Psoas muscle (tissue), 8 donors: ENCODE data around the gene CRACDL. TPM values are rescaled to one million over a fixed set of nuclear protein-coding genes. Genes with fewer than 3 reads are reported as not detected.

Experiments
- ATAC-seq, 4 donors: fragments of 200-7000 bp; cut with Tn5 transposase; one replicate each; pipeline ENCODE4 v1.9.1; 2020; ENCODE audit warnings: moderate library complexity in 3 of 4, mild to moderate bottlenecking in 2 of 4
- DNase-seq, 2 donors: peaks; one replicate each; pipeline ENCODE4 v3.0.0-alpha.2; 2020
- H3K27ac ChIP-seq: fragments of 200-600 bp; one replicate; pipeline ENCODE4 v1.8.0; 2022
- H3K27me3 ChIP-seq, 3 donors: fragments of 200-600 bp in 1 of 3; one replicate each; pipeline versions ENCODE4 v1.6.1 to v1.8.0; 2013 to 2022; ENCODE audit warnings: low read length in 2 of 3, mild to moderate bottlenecking in 2 of 3, moderate library complexity in 1 of 3; ENCODE audit not compliant: insufficient read depth in 3 of 3
- H3K36me3 ChIP-seq, 2 donors: fragments of 200-600 bp in 1 of 2; one replicate each; pipeline versions ENCODE4 v1.6.1 to v1.8.0; 2013 to 2022; ENCODE audit warnings: low read depth in 1 of 2, mild to moderate bottlenecking in 1 of 2, moderate library complexity in 1 of 2; ENCODE audit not compliant: insufficient read depth in 1 of 2
- H3K4me1 ChIP-seq: fragments of 200-600 bp; one replicate; pipeline ENCODE4 v1.8.0; 2022
- H3K4me3 ChIP-seq: fragments of 200-600 bp; one replicate; pipeline ENCODE4 v1.8.0; 2022; ENCODE audit warnings: mild to moderate bottlenecking
- H3K9me3 ChIP-seq: fragments of 200-600 bp; one replicate; pipeline ENCODE4 v1.8.0; 2022
- WGBS, 3 donors: extraction: QIAGEN DNeasy Blood & Tissue Kit; methylation state at CpG; one replicate each; pipeline versions ENCODE4 v1.1.6 to v1.1.7; 2013; 5-methylcytosine and 5-hydroxymethylcytosine counted together
- intact Hi-C, 2 donors: fragments of 100-400 bp; cut with DNase I; formaldehyde crosslinking; loops; one replicate each; pipeline versions ENCODE4 v1.11.0 to v1.14.2; 2022
- polyA plus RNA-seq, 3 donors: library from polyadenylated mRNA; stranded (reverse); fragments of 200-250 nt; gene quantifications; one replicate each; pipeline ENCODE4 v1.2.3, GENCODE V29; 2013
- total RNA-seq, 4 donors: library from RNA; stranded (reverse); fragmentation: NEBNext Ultra II Directional in 2 of 4; extraction: Animal tissue kit (Norgen Biotek cat#: 25700) in 2 of 4; gene quantifications; one replicate each; pipeline versions ENCODE4 v1.2.1 to v1.2.4, GENCODE V29; 2021 to 2023
- TF ChIP-seq, protein P1 (sequence below): fragments of 200-600 bp; IDR thresholded peaks from one replicate; pipeline ENCODE4 v1.8.0; 2022; ENCODE audit warnings: antibody characterized with exemption
- donor health status: healthy with polysubstance abuse.
- donor health status: DM: no; HTN: no; CAD: no; lungs with moderate emphysema.
- donor health status: Bipolar disorder and iron deficiency.
- donor health status: healthy.
- donor health status: DM: yes; HTN: yes; CAD: no.
- donor health status: DM: no; HTN: no; CAD: no.
- donor health status: DM: no; HTN: no; CAD: no.
- donor health status: DM: yes; HTN: yes; CAD: no.

Gene CRACDL
- total and polyA plus RNA-seq, 7 donors, result 0.97 to 3.1 (median 2.3) TPM

DNA sequence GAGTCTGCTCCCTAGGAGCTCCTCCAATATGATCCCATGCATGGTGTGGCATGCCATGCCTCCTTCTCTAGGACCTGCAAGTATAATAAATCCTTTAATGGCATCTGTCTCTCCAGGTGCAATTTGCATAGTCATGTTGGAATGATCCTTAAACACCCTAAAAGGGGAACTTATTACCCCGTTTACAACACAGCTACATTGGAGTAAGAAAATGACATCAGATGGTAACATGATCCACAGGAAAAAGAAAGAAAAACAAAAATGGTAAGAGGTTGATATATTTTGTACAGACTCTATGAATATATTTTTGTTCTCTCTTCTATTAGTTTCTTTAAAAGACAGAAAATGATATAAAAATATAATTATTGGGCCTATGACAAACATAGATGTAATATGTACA, 79.0 kb downstream of the CRACDL start:
- intact Hi-C loops, result no loop called here
- Histone ChIP-seq H3K9me3 (peaks cover 16% of the 10 kb centered on the region), H3K27me3 (peaks cover 0 to 7% (median 2%) of the 10 kb centered on the region in 3 donors), H3K27ac (no peak overlapping the region), H3K4me1 (no peaks in the 10 kb centered on the region), H3K4me3 (no peak overlapping the region), H3K36me3 (no peaks in the 10 kb centered on the region)
- 40 to 63% (median 50%) methylated on average over 1 of the region's 1 CpG for WGBS, 3 donors
- ATAC-seq, result no peak
- TF ChIP-seq, protein P1, sequence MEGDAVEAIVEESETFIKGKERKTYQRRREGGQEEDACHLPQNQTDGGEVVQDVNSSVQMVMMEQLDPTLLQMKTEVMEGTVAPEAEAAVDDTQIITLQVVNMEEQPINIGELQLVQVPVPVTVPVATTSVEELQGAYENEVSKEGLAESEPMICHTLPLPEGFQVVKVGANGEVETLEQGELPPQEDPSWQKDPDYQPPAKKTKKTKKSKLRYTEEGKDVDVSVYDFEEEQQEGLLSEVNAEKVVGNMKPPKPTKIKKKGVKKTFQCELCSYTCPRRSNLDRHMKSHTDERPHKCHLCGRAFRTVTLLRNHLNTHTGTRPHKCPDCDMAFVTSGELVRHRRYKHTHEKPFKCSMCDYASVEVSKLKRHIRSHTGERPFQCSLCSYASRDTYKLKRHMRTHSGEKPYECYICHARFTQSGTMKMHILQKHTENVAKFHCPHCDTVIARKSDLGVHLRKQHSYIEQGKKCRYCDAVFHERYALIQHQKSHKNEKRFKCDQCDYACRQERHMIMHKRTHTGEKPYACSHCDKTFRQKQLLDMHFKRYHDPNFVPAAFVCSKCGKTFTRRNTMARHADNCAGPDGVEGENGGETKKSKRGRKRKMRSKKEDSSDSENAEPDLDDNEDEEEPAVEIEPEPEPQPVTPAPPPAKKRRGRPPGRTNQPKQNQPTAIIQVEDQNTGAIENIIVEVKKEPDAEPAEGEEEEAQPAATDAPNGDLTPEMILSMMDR, result no peak
- no peak for DNase-seq

DNA sequence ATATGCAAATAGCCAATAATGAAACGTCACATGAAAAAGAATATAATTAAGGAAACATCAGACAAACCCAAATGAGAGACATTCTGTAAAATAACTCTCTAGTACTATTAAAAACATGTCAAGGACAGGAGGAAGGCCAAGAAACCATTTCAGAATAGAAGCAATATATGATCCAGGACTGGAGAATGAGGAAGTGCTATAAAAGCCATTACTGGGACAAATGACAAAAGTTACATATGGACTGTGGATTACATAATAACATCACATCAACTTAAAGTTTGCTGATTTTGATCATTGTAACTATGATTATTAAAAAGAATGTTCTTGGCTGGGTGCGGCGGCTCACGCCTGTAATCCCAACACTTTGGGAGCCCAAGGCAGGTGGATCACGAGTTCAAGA, 81.3 kb downstream of the CRACDL start:
- WGBS, 3 donors, result 91 to 96% (median 94%) methylated on average over 5 of the region's 5 CpGs
- intact Hi-C loops, result no loop called here
- DNase-seq (no peak), ATAC-seq (no peak)
- Histone ChIP-seq H3K4me1 (no peaks in the 10 kb centered on the region), H3K27me3 (peaks cover 0 to 7% (median 2%) of the 10 kb centered on the region in 3 donors), H3K27ac (no peak overlapping the region), H3K36me3 (no peaks in the 10 kb centered on the region), H3K4me3 (no peak overlapping the region), H3K9me3 (peaks cover 16% of the 10 kb centered on the region)
- TF ChIP-seq, protein P1, result no peak

DNA sequence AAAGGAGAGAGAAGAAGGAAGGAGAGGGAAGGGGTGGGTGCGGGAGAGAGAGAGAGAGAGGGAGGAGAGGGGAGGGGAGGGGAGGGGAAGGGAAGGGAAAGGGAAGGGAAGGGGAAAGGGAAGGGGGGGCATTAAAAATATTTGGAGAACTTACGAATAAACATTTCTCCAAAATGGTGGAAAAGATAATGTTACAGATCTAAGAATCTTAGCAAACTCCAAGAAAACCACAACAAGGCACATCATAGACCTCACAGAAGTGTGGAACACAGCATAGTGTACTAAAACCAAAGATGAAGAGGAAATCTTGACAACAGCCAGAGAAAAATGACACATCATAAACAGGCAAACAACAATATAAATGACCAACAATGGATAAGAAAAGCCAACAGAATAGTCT, 83.1 kb downstream of the CRACDL start:
- DNase-seq (no peak), ATAC-seq (no peak)
- no peaks in the 10 kb centered on the region for H3K4me1 ChIP-seq
- H3K27me3 ChIP-seq, result peaks cover 0 to 7% (median 0%) of the 10 kb centered on the region in 3 donors
- H3K27ac ChIP-seq, result no peak overlapping the region
- intact Hi-C loops, result no loop called here
- TF ChIP-seq, protein P1, result no peak
- no peaks in the 10 kb centered on the region for H3K36me3 ChIP-seq
- no peak overlapping the region for H3K4me3 ChIP-seq
- WGBS, 3 donors, result 55 to 71% (median 62%) methylated on average over 2 of the region's 2 CpGs
- no peaks in the 10 kb centered on the region for H3K9me3 ChIP-seq

DNA sequence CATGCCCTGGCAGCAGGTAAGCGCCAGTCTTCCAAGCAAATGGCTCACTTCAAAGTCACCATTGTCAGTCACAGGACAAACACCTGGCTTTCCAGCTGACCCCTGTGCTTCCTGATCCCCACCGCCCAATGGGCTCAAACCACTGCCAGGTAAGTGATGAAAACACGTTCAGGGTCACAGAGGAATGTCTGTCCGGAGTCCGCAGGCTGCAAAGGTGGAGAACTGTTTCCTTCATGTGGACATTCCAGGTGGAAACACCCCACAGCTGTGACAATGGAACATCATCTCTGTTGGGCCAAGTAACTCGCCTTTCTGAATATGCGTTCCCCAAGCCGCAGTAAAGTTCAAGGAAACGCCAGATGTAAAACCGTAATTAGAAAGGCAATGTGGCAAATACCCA, 86.0 kb downstream of the CRACDL start:
- ATAC-seq (no peak), DNase-seq (no peak)
- 85 to 90% (median 90%) methylated on average over 10 of the region's 10 CpGs for WGBS, 3 donors
- TF ChIP-seq, protein P1, result no peak
- Histone ChIP-seq H3K27ac (no peak overlapping the region), H3K4me3 (no peak overlapping the region), H3K27me3 (peaks cover 0 to 2% (median 0%) of the 10 kb centered on the region in 3 donors), H3K4me1 (no peaks in the 10 kb centered on the region), H3K9me3 (no peaks in the 10 kb centered on the region), H3K36me3 (no peaks in the 10 kb centered on the region)
- intact Hi-C loops, result no loop called here

DNA sequence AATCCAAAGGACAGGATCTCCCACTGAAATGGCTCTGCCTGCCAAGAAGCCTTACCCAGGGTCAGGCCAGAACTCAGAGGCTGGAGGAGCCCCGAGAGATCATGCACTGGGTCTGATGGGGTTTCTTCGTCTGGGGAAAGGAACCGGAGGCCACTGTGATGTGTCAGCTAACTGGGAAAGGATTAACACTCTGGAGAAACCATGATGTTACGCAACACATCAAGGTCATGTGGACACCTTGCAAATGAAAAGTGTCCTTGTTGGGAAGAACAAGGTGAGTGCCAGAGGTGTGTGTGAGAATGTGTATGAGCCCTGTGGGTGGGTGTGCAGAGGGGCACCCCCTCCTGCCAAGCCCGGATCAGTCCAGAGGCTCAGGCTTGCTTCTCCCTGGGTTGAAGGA, 86.9 kb downstream of the CRACDL start:
- Histone ChIP-seq H3K4me1 (no peaks in the 10 kb centered on the region), H3K27ac (no peak overlapping the region), H3K36me3 (no peaks in the 10 kb centered on the region), H3K9me3 (no peaks in the 10 kb centered on the region), H3K27me3 (no peaks in the 10 kb centered on the region), H3K4me3 (no peak overlapping the region)
- DNase-seq (no peak), ATAC-seq (no peak)
- WGBS, 3 donors, result 84 to 93% (median 85%) methylated on average over 5 of the region's 5 CpGs
- TF ChIP-seq, protein P1, result no peak
- intact Hi-C loops, result no loop called here
